ENCODE results near the gene ENOX1. TPM values are rescaled to one million over a fixed set of nuclear protein-coding genes. Genes with fewer than 3 reads are reported as not detected.

Gene ENOX1
- total RNA-seq, 1 experiment from 2014 or later: 1.8 TPM

- TF ChIP-seq CTCF (IDR thresholded peaks at IDR 0.05; ENCODE audit: unreplicated experiment): no peak
- Mint-ChIP-seq H3K27ac (ENCODE audit: low read depth, unreplicated experiment) (no peak overlapping the region), H3K4me1 (ENCODE audit: insufficient read depth, unreplicated experiment) (no peaks in the 10 kb centered on the region), H3K27me3 (ENCODE audit: insufficient read depth, unreplicated experiment) (no peaks in the 10 kb centered on the region), H3K4me3 (ENCODE audit: unreplicated experiment) (no peak overlapping the region), H3K9me3 (ENCODE audit: unreplicated experiment) (no peaks in the 10 kb centered on the region), H3K36me3 (ENCODE audit: insufficient read depth, unreplicated experiment) (no peaks in the 10 kb centered on the region)
- ChIA-PET POLR2A (no interaction called here), CTCF (interaction anchor here (0.6 to 1.0 kb wide), 3 partner anchors 13 to 223 kb away, joined by 3 to 5 read pairs (median 3); no protein-coding TSS in a partner anchor)
- BruUV-seq (replicated peaks): no TSS peak
- intact Hi-C loops (cut with micrococcal nuclease): no loop called here
- DNase-seq (ENCODE audit: unreplicated experiment): no peak
Observed at GRCh38 chr13:43652760-43653159, 134.0 kb downstream of the ENOX1 start.

- no peak overlapping the region for H3K4me3 Mint-ChIP-seq (ENCODE audit: unreplicated experiment)
- no peaks in the 10 kb centered on the region for H3K27me3 Mint-ChIP-seq (ENCODE audit: insufficient read depth, unreplicated experiment)
- ChIA-PET POLR2A (no interaction called here), CTCF (no interaction called here)
- H3K27ac Mint-ChIP-seq (ENCODE audit: low read depth, unreplicated experiment): no peak overlapping the region
- H3K9me3 Mint-ChIP-seq (ENCODE audit: unreplicated experiment): no peaks in the 10 kb centered on the region
- no peaks in the 10 kb centered on the region for H3K4me1 Mint-ChIP-seq (ENCODE audit: insufficient read depth, unreplicated experiment)
- intact Hi-C loops (cut with micrococcal nuclease): no loop called here
- DNase-seq (ENCODE audit: unreplicated experiment): no peak
- H3K36me3 Mint-ChIP-seq (ENCODE audit: insufficient read depth, unreplicated experiment): no peaks in the 10 kb centered on the region
- TF ChIP-seq CTCF (IDR thresholded peaks at IDR 0.05; ENCODE audit: unreplicated experiment): no peak
- BruUV-seq (replicated peaks): no TSS peak
Observed at GRCh38 chr13:43650882-43651281, 135.9 kb downstream of the ENOX1 start.

- no peaks in the 10 kb centered on the region for H3K9me3 Mint-ChIP-seq (ENCODE audit: unreplicated experiment)
- no peak overlapping the region for H3K27ac Mint-ChIP-seq (ENCODE audit: low read depth, unreplicated experiment)
Observed at GRCh38 chr13:43648733-43649132, 138.0 kb downstream of the ENOX1 start.

GRCh38 chr13:43647471-43647870 is 139.3 kb downstream of the ENOX1 start:
- no peak for TF ChIP-seq CTCF (IDR thresholded peaks at IDR 0.05; ENCODE audit: unreplicated experiment)
- no peaks in the 10 kb centered on the region for H3K4me1 Mint-ChIP-seq (ENCODE audit: insufficient read depth, unreplicated experiment)
- CTCF ChIA-PET: no interaction called here

More at GRCh38 chr13:43648733-43649132, 138.0 kb downstream of the ENOX1 start:
- H3K27me3 Mint-ChIP-seq (ENCODE audit: insufficient read depth, unreplicated experiment): no peaks in the 10 kb centered on the region
- TF ChIP-seq CTCF (IDR thresholded peaks at IDR 0.05; ENCODE audit: unreplicated experiment): no peak
- H3K36me3 Mint-ChIP-seq (ENCODE audit: insufficient read depth, unreplicated experiment): no peaks in the 10 kb centered on the region
- no peak for DNase-seq (ENCODE audit: unreplicated experiment)
- intact Hi-C loops (cut with micrococcal nuclease): no loop called here
- BruUV-seq (replicated peaks): no TSS peak
- H3K4me3 Mint-ChIP-seq (ENCODE audit: unreplicated experiment): no peak overlapping the region
- ChIA-PET CTCF (no interaction called here), POLR2A (no interaction called here)
- no peaks in the 10 kb centered on the region for H3K4me1 Mint-ChIP-seq (ENCODE audit: insufficient read depth, unreplicated experiment)

More at GRCh38 chr13:43647471-43647870, 139.3 kb downstream of the ENOX1 start:
- H3K27ac Mint-ChIP-seq (ENCODE audit: low read depth, unreplicated experiment): no peak overlapping the region
- BruUV-seq (replicated peaks): no TSS peak
- no peaks in the 10 kb centered on the region for H3K36me3 Mint-ChIP-seq (ENCODE audit: insufficient read depth, unreplicated experiment)
- no peak overlapping the region for H3K4me3 Mint-ChIP-seq (ENCODE audit: unreplicated experiment)
- DNase-seq (ENCODE audit: unreplicated experiment): no peak
- H3K27me3 Mint-ChIP-seq (ENCODE audit: insufficient read depth, unreplicated experiment): no peaks in the 10 kb centered on the region
- H3K9me3 Mint-ChIP-seq (ENCODE audit: unreplicated experiment): no peaks in the 10 kb centered on the region
- POLR2A ChIA-PET: no interaction called here
- intact Hi-C loops (cut with micrococcal nuclease): no loop called here

Data from MCF 10A (cell line).